Measurements from ENCODE around the gene NR2E1. TPM values are rescaled to one million over a fixed set of nuclear protein-coding genes. Genes with fewer than 3 reads are reported as not detected.

The NR2E1 gene
- total RNA-seq, 1 donor from 2014 or later, result not detected

GRCh38 chr6:108186226-108186625, 20.4 kb downstream of the NR2E1 start:
- no peak for DNase-seq
- Histone ChIP-seq H3K36me3 (no peaks in the 10 kb centered on the region), H3K9me3 (no peaks in the 10 kb centered on the region), H3K27ac (no peak overlapping the region), H3K4me3 (no peak overlapping the region), H3K27me3 (peaks cover 15% of the 10 kb centered on the region), H3K4me1 (no peaks in the 10 kb centered on the region)
- peak; percentile 34 for ATAC-seq
- TF ChIP-seq CTCF (IDR thresholded peaks at IDR 0.05), result no peak
- intact Hi-C loops (cut with DNase I), result no loop called here

GRCh38 chr6:108187519-108187918, 21.7 kb downstream of the NR2E1 start:
- intact Hi-C loops (cut with DNase I), result no loop called here
- no peak for TF ChIP-seq CTCF (IDR thresholded peaks at IDR 0.05)
- Histone ChIP-seq H3K27me3 (peaks cover 6% of the 10 kb centered on the region), H3K36me3 (no peaks in the 10 kb centered on the region), H3K9me3 (no peaks in the 10 kb centered on the region), H3K4me3 (no peak overlapping the region), H3K27ac (no peak overlapping the region), H3K4me1 (no peaks in the 10 kb centered on the region)
- ATAC-seq (no peak), DNase-seq (no peak)

- Histone ChIP-seq H3K4me3 (no peak overlapping the region), H3K27me3 (no peaks in the 10 kb centered on the region), H3K36me3 (no peaks in the 10 kb centered on the region), H3K4me1 (no peaks in the 10 kb centered on the region), H3K27ac (no peak overlapping the region), H3K9me3 (no peaks in the 10 kb centered on the region)
- no peak for ATAC-seq
- intact Hi-C loops (cut with DNase I), result no loop called here
- no peak for DNase-seq
- TF ChIP-seq CTCF (IDR thresholded peaks at IDR 0.05), result no peak
These were observed 27.3 kb downstream of the NR2E1 start for GRCh38 chr6:108193131-108193530.

GRCh38 chr6:108193835-108194234, 28.0 kb downstream of the NR2E1 start:
- Histone ChIP-seq H3K36me3 (no peaks in the 10 kb centered on the region), H3K27ac (no peak overlapping the region), H3K4me3 (no peak overlapping the region), H3K27me3 (no peaks in the 10 kb centered on the region), H3K4me1 (no peaks in the 10 kb centered on the region), H3K9me3 (no peaks in the 10 kb centered on the region)
- intact Hi-C loops (cut with DNase I), result no loop called here
- no peak for DNase-seq
- ATAC-seq, result no peak
- no peak for TF ChIP-seq CTCF (IDR thresholded peaks at IDR 0.05)

- TF ChIP-seq CTCF (IDR thresholded peaks at IDR 0.05), result no peak
- Histone ChIP-seq H3K27me3 (no peaks in the 10 kb centered on the region), H3K4me3 (no peak overlapping the region), H3K27ac (no peak overlapping the region), H3K4me1 (no peaks in the 10 kb centered on the region), H3K9me3 (no peaks in the 10 kb centered on the region), H3K36me3 (no peaks in the 10 kb centered on the region)
- intact Hi-C loops (cut with DNase I), result no loop called here
- DNase-seq, result no peak
- ATAC-seq, result no peak
These were observed 28.7 kb downstream of the NR2E1 start for GRCh38 chr6:108194503-108194902.

- Histone ChIP-seq H3K4me3 (no peak overlapping the region), H3K36me3 (no peaks in the 10 kb centered on the region), H3K4me1 (no peaks in the 10 kb centered on the region), H3K27me3 (no peaks in the 10 kb centered on the region), H3K27ac (no peak overlapping the region), H3K9me3 (no peaks in the 10 kb centered on the region)
- DNase-seq (no peak), ATAC-seq (no peak)
- TF ChIP-seq CTCF (IDR thresholded peaks at IDR 0.05), result no peak
- intact Hi-C loops (cut with DNase I), result no loop called here
These were observed 29.4 kb downstream of the NR2E1 start for GRCh38 chr6:108195209-108195608.
